HS-5 (cell line): ENCODE results near the gene SLC9C1.

Experiments used
- DNase-seq: peaks from one replicate; pipeline ENCODE4 v3.0.0-alpha.2; 2012; ENCODE audit warnings: low read depth

Gene SLC9C1

GRCh38 chr3:112306825-112307224, 12.8 kb upstream of the SLC9C1 start:
- DNase-seq, result no peak

GRCh38 chr3:112304611-112305010, 10.6 kb upstream of the SLC9C1 start:
- DNase-seq, result no peak

GRCh38 chr3:112303764-112304325, 9.8 kb upstream of the SLC9C1 start:
- DNase-seq, result no peak

GRCh38 chr3:112302881-112303763, 9.1 kb upstream of the SLC9C1 start:
- DNase-seq, result no peak

GRCh38 chr3:112302150-112302830, 8.3 kb upstream of the SLC9C1 start:
- no peak for DNase-seq

GRCh38 chr3:112298781-112299180, 4.8 kb upstream of the SLC9C1 start:
- DNase-seq, result no peak

GRCh38 chr3:112297714-112298113, 3.7 kb upstream of the SLC9C1 start:
- no peak for DNase-seq

GRCh38 chr3:112289011-112289410, 5.0 kb downstream of the SLC9C1 start:
- no peak for DNase-seq

GRCh38 chr3:112280266-112280665, 13.8 kb downstream of the SLC9C1 start:
- DNase-seq, result no peak

GRCh38 chr3:112273536-112273935, 20.5 kb downstream of the SLC9C1 start:
- no peak for DNase-seq

- no peak for DNase-seq
These were observed 32.3 kb downstream of the SLC9C1 start for GRCh38 chr3:112261742-112262141.

GRCh38 chr3:112260563-112260962, 33.5 kb downstream of the SLC9C1 start:
- no peak for DNase-seq

GRCh38 chr3:112253301-112253971, 40.6 kb downstream of the SLC9C1 start:
- no peak for DNase-seq

GRCh38 chr3:112247900-112248299, 46.1 kb downstream of the SLC9C1 start:
- DNase-seq, result no peak

- no peak for DNase-seq
These were observed 46.7 kb downstream of the SLC9C1 start for GRCh38 chr3:112247350-112247749.

GRCh38 chr3:112233083-112233482, 60.9 kb downstream of the SLC9C1 start:
- no peak for DNase-seq

GRCh38 chr3:112231727-112232126, 62.3 kb downstream of the SLC9C1 start:
- DNase-seq, result no peak

- DNase-seq, result no peak
These were observed 64.0 kb downstream of the SLC9C1 start for GRCh38 chr3:112230033-112230432.

- no peak for DNase-seq
These were observed 65.2 kb downstream of the SLC9C1 start for GRCh38 chr3:112228786-112229185.

GRCh38 chr3:112200317-112200666, 93.7 kb downstream of the SLC9C1 start:
- DNase-seq, result no peak

GRCh38 chr3:112199622-112200316, 94.2 kb downstream of the SLC9C1 start:
- peak; percentile 15 for DNase-seq

GRCh38 chr3:112197131-112197530, 96.9 kb downstream of the SLC9C1 start:
- no peak for DNase-seq
